Nephron progenitor cell (in vitro differentiated cells): ENCODE data around the gene LRRIQ3.

ENCODE experiments used
- DNase-seq: peaks from one replicate; pipeline ENCODE4 v3.0.0; 2021
- H3K27ac Mint-ChIP-seq: 2 replicates; pipeline ENCODE4 v1.8.0; 2021; ENCODE audit warnings: mild to moderate bottlenecking, moderate library complexity, mixed read lengths
- H3K27me3 Mint-ChIP-seq: 2 replicates; pipeline ENCODE4 v1.8.0; 2021; ENCODE audit warnings: mild to moderate bottlenecking, low read depth, mixed read lengths; ENCODE audit not compliant: poor library complexity
- H3K36me3 Mint-ChIP-seq: 2 replicates; pipeline ENCODE4 v1.8.0; 2021; ENCODE audit warnings: low read depth, mixed read lengths
- H3K4me1 Mint-ChIP-seq: 2 replicates; pipeline ENCODE4 v1.8.0; 2021; ENCODE audit warnings: mixed read lengths
- H3K4me3 Mint-ChIP-seq: 2 replicates; pipeline ENCODE4 v1.8.0; 2021; ENCODE audit warnings: mild to moderate bottlenecking, moderate library complexity, mixed read lengths
- H3K9me3 Mint-ChIP-seq: 2 replicates; pipeline ENCODE4 v1.8.0; 2021; ENCODE audit warnings: mild to moderate bottlenecking, moderate library complexity, mixed read lengths
- TF ChIP-seq, protein P1 (sequence below): fragments of 200-600 bp; sonication (generic); IDR thresholded peaks from 2 replicates; pipeline ENCODE4 v1.5.0; 2021; ENCODE audit warnings: antibody characterized with exemption

Gene LRRIQ3

DNA sequence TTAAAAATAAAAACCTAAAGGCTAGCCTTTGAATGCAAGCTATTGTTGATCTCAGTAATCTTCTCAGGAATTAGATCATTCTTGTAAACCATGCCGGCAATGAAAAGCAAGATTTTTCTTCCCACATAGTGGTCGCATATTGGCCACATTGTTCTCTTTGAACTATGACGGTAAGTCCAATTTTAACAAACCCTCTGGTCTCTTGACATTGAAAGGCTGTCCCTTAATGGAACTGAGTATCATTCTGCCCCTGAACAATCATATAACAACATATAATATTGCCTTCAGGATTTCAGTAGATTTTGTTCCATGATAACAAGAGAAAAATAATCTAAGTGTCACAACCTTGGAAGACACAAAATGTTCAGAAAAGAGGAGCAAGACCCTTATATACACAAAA is 38.5 kb upstream of the LRRIQ3 start:
- Mint-ChIP-seq H3K4me1 (no peaks in the 10 kb centered on the region), H3K4me3 (no peak overlapping the region), H3K27ac (no peak overlapping the region), H3K27me3 (no peaks in the 10 kb centered on the region), H3K36me3 (no peaks in the 10 kb centered on the region), H3K9me3 (no peaks in the 10 kb centered on the region)
- no peak for DNase-seq
- TF ChIP-seq, protein P1, sequence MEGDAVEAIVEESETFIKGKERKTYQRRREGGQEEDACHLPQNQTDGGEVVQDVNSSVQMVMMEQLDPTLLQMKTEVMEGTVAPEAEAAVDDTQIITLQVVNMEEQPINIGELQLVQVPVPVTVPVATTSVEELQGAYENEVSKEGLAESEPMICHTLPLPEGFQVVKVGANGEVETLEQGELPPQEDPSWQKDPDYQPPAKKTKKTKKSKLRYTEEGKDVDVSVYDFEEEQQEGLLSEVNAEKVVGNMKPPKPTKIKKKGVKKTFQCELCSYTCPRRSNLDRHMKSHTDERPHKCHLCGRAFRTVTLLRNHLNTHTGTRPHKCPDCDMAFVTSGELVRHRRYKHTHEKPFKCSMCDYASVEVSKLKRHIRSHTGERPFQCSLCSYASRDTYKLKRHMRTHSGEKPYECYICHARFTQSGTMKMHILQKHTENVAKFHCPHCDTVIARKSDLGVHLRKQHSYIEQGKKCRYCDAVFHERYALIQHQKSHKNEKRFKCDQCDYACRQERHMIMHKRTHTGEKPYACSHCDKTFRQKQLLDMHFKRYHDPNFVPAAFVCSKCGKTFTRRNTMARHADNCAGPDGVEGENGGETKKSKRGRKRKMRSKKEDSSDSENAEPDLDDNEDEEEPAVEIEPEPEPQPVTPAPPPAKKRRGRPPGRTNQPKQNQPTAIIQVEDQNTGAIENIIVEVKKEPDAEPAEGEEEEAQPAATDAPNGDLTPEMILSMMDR = no peak

GRCh38 chr1:74235153-74235552 is 37.2 kb upstream of the LRRIQ3 start, which contains the start of gene TNNI3K:
Gene TNNI3K (plus strand): TSS chr1:74235387. CDS start chr1:74235452, 65 bp downstream.
- Mint-ChIP-seq H3K4me3 (no peak within 1 kb of the TSS), H3K36me3 (no peaks in the 10 kb centered on the region), H3K9me3 (no peaks in the 10 kb centered on the region), H3K27ac (no peak within 1 kb of the TSS), H3K4me1 (no peaks in the 10 kb centered on the region), H3K27me3 (no peaks in the 10 kb centered on the region)
- no peak for DNase-seq
- TF ChIP-seq, protein P1 = no peak

GRCh38 chr1:74223453-74223852 is 25.5 kb upstream of the LRRIQ3 start:
- no peak for DNase-seq
- TF ChIP-seq, protein P1 = no peak
- Mint-ChIP-seq H3K4me1 (no peaks in the 10 kb centered on the region), H3K36me3 (no peaks in the 10 kb centered on the region), H3K27ac (no peak overlapping the region), H3K27me3 (no peaks in the 10 kb centered on the region), H3K4me3 (no peak overlapping the region), H3K9me3 (no peaks in the 10 kb centered on the region)

- Mint-ChIP-seq H3K36me3 (no peaks in the 10 kb centered on the region), H3K9me3 (no peaks in the 10 kb centered on the region), H3K4me3 (no peak overlapping the region), H3K27me3 (no peaks in the 10 kb centered on the region), H3K4me1 (no peaks in the 10 kb centered on the region), H3K27ac (no peak overlapping the region)
- TF ChIP-seq, protein P1 = no peak
- no peak for DNase-seq
Measured at GRCh38 chr1:74222701-74223100, 24.7 kb upstream of the LRRIQ3 start.

- no peak overlapping the region for H3K4me3 Mint-ChIP-seq
- peaks cover 4% of the 10 kb centered on the region for H3K9me3 Mint-ChIP-seq
- H3K4me1 Mint-ChIP-seq = no peaks in the 10 kb centered on the region
- H3K27ac Mint-ChIP-seq = no peak overlapping the region
- TF ChIP-seq, protein P1 = no peak
- no peaks in the 10 kb centered on the region for H3K36me3 Mint-ChIP-seq
- no peak for DNase-seq
- peaks cover 3% of the 10 kb centered on the region for H3K27me3 Mint-ChIP-seq
Measured at GRCh38 chr1:74215229-74215628, 17.3 kb upstream of the LRRIQ3 start.

GRCh38 chr1:74205266-74205665 is 7.3 kb upstream of the LRRIQ3 start:
- Mint-ChIP-seq H3K9me3 (peaks cover under 1% of the 10 kb centered on the region), H3K36me3 (peaks cover 12% of the 10 kb centered on the region), H3K27ac (no peak overlapping the region), H3K4me1 (no peaks in the 10 kb centered on the region), H3K27me3 (peaks cover 5% of the 10 kb centered on the region), H3K4me3 (no peak overlapping the region)
- no peak for DNase-seq
- TF ChIP-seq, protein P1 = no peak
